Left ventricle myocardium inferior (tissue), 1 donor: ENCODE results near the gene SORCS3. TPM values are rescaled to one million over a fixed set of nuclear protein-coding genes. Genes with fewer than 3 reads are reported as not detected.

Experiments
- DNase-seq: peaks from one replicate; pipeline ENCODE4 v3.0.0-alpha.2; 2020
- H3K27ac ChIP-seq: fragments of 200-600 bp; replicated peaks from 2 replicates; pipeline ENCODE4 v1.8.0; 2021
- H3K27me3 ChIP-seq: fragments of 200-600 bp; 2 replicates; pipeline ENCODE4 v1.8.0; 2021; ENCODE audit warnings: low read depth
- H3K36me3 ChIP-seq: fragments of 200-600 bp; 2 replicates; pipeline ENCODE4 v1.8.0; 2021
- H3K4me1 ChIP-seq: fragments of 200-600 bp; 2 replicates; pipeline ENCODE4 v1.8.0; 2021
- H3K4me3 ChIP-seq: fragments of 200-600 bp; 2 replicates; pipeline ENCODE4 v1.8.0; 2021; ENCODE audit warnings: mild to moderate bottlenecking, moderate library complexity
- H3K9me3 ChIP-seq: fragments of 200-600 bp; replicated peaks from 2 replicates; pipeline ENCODE4 v1.8.0; 2021
- intact Hi-C: fragments of 100-400 bp; cut with micrococcal nuclease; formaldehyde crosslinking; loops from one replicate; pipeline ENCODE4 v1.11.0; 2022
- total RNA-seq: library from RNA; stranded (reverse); fragmentation: NEBNext Ultra II Directional; extraction: Animal tissue kit (Norgen Biotek cat#: 25700); gene quantifications from one replicate; pipeline ENCODE4 v1.2.1, GENCODE V29; 2021
- TF ChIP-seq, protein P1 (sequence below): fragments of 200-600 bp; IDR thresholded peaks from 2 replicates; pipeline ENCODE4 v1.8.0; 2021; ENCODE audit warnings: antibody characterized with exemption, mild to moderate bottlenecking, borderline replicate concordance
- donor health status: DM: no; HTN: yes; CAD: no; lungs with severe emphysema.

SORCS3 gene
- total RNA-seq, 1 donor from 2014 or later: 0.03 TPM

DNA sequence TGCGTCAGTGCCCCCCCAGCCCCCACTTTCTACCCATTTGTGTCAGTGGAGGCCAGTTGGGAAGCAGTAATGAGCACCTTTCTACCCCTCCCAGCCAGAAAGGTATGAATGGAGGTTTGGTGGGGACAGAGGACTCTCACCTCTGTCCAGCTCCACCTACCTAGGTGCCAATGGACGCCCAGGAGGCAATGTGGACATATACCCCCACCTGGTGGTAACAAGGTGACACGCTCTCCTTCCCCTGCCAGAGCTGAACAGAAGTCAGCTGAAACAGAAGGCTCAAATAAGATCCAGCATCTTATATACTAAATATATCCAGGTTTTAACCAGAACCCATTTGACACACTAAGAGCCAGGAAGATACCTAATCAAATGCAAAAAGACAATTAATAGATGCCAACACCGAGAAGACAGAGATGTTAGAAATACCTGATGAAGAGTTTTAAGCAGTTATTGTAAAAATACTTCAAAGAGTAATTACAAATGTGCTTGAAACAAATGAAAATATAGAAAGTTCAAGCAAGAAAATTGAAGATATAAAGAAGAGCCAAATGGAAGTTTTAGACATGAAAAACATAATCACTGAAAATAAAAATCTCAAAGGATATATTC, 18.4 kb upstream of the SORCS3 start:
- Histone ChIP-seq H3K36me3 (no peaks in the 10 kb centered on the region), H3K4me1 (no peaks in the 10 kb centered on the region), H3K4me3 (no peak overlapping the region), H3K9me3 (no peaks in the 10 kb centered on the region), H3K27ac (no peak overlapping the region), H3K27me3 (peaks cover 46% of the 10 kb centered on the region)
- TF ChIP-seq, protein P1, sequence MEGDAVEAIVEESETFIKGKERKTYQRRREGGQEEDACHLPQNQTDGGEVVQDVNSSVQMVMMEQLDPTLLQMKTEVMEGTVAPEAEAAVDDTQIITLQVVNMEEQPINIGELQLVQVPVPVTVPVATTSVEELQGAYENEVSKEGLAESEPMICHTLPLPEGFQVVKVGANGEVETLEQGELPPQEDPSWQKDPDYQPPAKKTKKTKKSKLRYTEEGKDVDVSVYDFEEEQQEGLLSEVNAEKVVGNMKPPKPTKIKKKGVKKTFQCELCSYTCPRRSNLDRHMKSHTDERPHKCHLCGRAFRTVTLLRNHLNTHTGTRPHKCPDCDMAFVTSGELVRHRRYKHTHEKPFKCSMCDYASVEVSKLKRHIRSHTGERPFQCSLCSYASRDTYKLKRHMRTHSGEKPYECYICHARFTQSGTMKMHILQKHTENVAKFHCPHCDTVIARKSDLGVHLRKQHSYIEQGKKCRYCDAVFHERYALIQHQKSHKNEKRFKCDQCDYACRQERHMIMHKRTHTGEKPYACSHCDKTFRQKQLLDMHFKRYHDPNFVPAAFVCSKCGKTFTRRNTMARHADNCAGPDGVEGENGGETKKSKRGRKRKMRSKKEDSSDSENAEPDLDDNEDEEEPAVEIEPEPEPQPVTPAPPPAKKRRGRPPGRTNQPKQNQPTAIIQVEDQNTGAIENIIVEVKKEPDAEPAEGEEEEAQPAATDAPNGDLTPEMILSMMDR: peak; percentile 58
- no peak for DNase-seq
- intact Hi-C loops: no loop called here

DNA sequence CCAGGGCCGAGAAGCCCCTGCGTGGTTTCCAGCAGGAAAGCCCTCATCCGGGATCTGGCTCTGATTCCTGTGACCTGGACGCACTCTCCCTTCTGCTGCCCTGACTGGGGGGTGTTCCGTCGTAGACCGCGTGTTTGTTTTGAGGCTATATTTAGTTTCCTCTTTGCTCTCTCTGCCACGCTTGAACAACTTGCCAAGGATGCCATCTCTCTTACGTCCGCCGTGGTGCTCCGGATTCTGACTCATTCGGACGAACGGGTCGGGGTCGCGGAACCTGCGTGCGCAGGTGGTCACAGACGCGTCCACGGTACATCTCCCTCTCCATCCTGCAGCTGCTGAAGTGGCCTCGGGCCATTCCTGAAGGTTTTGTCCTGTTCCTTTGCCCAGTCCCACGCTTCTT, 10.4 kb upstream of the SORCS3 start:
- Histone ChIP-seq H3K36me3 (no peaks in the 10 kb centered on the region), H3K4me3 (no peak overlapping the region), H3K4me1 (no peaks in the 10 kb centered on the region), H3K27me3 (peaks cover 64% of the 10 kb centered on the region), H3K27ac (no peak overlapping the region), H3K9me3 (no peaks in the 10 kb centered on the region)
- intact Hi-C loops: no loop called here
- TF ChIP-seq, protein P1: no peak
- DNase-seq: no peak

DNA sequence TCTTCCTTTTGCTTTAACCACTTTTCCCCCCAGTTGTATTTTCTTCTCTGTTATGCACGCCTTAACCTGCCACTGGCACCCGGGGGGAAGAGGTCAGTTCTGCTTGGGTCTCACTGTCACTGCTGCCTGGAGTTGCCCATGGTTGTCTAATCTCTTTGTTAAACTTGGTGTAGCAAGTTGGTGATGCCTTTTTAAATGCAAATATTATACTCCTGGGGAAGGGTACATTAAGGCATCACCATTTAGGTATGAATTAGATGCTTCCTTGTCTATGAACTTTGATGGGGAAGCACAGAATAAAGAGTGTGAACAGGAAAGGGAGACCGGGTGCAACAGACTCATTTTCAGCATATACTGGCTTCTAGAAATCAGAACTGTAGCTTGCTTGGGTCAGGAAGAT, 9.1 kb upstream of the SORCS3 start:
- DNase-seq: no peak
- TF ChIP-seq, protein P1: no peak
- intact Hi-C loops: no loop called here

DNA sequence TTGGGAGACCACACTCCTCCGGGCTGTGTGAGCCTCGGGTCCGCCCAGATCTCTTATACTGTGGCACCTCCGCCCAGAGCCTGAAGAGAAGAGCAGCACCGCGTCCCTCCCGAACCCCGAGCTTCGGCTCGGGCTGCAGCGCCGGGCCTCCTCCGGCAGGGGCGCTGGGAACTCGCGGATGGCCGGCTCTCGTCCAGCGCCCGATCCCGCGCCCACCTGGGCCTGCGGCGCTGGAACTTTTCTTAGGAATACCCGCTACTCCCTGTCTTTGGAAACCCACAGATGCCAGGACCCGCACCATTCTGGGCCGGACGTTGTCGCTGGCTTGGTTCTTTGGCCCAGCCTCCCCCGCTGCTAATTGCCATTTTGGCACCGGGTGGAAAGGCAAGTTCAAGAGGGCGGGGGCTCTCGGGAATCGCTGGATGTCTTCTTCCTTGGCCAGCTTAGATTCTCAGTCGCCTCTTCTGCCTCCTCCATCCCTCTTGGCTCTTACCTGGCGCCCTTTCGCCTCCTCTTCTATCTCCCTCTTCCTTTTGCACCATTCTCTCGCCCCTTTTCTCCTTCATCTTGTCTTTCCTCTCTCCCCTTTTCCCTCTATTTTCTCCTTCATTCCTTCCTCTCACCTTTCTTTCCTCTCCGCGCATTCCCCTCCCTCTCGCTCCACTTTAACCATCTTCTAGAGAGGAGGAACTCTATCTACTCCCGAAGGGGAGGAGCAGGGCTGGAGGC, 2.1 kb upstream of the SORCS3 start:
- intact Hi-C loops: no loop called here
- H3K4me3 ChIP-seq: peak overlapping the region; percentile 55
- no peak for DNase-seq

More for the DNA sequence above, 9.1 kb upstream of the SORCS3 start:
- H3K27me3 ChIP-seq: peaks cover 64% of the 10 kb centered on the region
- H3K36me3 ChIP-seq: no peaks in the 10 kb centered on the region
- no peak overlapping the region for H3K27ac ChIP-seq
- no peaks in the 10 kb centered on the region for H3K9me3 ChIP-seq
- no peak overlapping the region for H3K4me3 ChIP-seq
- H3K4me1 ChIP-seq: no peaks in the 10 kb centered on the region

DNA sequence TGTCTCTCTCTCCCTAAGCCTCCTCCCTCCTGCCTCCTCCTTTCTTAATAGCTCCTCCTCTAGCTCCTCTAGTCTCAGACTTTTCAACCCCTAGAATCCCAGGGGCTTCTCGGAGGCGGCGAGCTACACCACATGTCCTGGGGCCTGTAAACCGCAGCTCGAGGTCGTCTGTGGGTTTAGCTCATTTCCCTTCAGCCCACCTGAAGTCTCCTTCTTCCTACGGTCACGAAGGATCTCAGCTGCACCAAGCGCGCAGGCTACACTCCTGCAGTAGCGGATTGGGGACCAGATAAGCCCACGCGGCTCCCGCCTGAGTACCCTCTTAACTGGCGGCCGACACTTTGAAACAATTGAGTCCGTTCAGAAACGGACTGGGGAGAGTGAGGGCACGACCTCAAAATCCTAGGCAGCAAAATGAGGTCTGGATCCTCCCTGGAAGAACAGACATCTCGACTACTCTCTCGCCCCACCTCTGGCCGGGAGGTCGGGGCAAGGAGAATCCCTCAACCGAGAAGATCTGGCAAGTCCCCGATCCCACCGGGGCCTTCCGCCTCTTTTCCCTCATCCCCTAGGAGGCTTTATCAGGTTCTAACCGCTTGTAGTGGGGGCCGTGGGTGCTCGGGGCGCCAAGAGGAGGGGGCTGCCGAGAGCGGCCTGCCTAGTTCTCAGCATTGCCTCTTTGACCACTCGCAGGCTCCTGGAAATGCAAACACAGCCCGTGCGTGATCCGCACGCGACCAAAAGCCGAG, 1.3 kb upstream of the SORCS3 start:
- H3K9me3 ChIP-seq: no peaks in the 10 kb centered on the region
- TF ChIP-seq, protein P1: no peak
- DNase-seq: no peak
- H3K36me3 ChIP-seq: no peaks in the 10 kb centered on the region
- H3K4me3 ChIP-seq: peak overlapping the region; percentile 55
- peaks cover 37% of the 10 kb centered on the region for H3K4me1 ChIP-seq
- no peak overlapping the region for H3K27ac ChIP-seq
- intact Hi-C loops: no loop called here
- H3K27me3 ChIP-seq: peaks cover 96% of the 10 kb centered on the region

More for the DNA sequence above, 2.1 kb upstream of the SORCS3 start:
- peaks cover 94% of the 10 kb centered on the region for H3K27me3 ChIP-seq
- H3K27ac ChIP-seq: no peak overlapping the region
- H3K36me3 ChIP-seq: no peaks in the 10 kb centered on the region
- H3K9me3 ChIP-seq: no peaks in the 10 kb centered on the region
- H3K4me1 ChIP-seq: peaks cover 37% of the 10 kb centered on the region
- TF ChIP-seq, protein P1: peak; percentile 62
